Measurements from ENCODE around the gene TCTA.

DNA sequence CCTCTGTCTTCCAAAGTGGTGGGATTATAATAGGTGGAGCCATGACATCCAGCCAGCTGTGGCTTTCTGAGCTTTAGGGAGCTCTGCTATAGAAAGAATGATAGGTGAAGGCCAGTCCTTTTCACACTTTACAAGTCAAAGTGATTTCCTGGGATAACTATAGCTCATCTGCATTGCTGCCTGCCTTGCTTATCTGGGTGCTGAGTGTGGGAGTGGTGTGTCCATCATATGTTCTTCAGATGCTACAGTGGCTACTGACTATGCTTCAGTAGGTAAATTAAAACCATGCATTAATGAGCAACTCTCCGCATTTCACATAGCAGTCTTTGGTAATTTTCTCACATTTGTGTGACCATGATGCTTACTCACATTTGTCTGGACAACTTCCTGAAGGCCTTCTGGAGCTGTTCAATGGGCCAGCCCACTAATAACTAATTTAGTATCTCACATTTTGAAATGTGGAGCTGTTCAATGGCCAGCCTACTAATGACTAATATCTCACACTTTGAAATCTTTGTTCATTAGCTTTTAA is 23.9 kb upstream of the TCTA start:
- TF ChIP-seq TCF7L2 (IDR thresholded peaks at IDR 0.05; ENCODE audit: low read depth, low read length) (no peak), POLR2AphosphoS5 (IDR thresholded peaks at IDR 0.05; ENCODE audit: low read depth, low read length) (no peak)
- TF ChIP-seq, protein P1, sequence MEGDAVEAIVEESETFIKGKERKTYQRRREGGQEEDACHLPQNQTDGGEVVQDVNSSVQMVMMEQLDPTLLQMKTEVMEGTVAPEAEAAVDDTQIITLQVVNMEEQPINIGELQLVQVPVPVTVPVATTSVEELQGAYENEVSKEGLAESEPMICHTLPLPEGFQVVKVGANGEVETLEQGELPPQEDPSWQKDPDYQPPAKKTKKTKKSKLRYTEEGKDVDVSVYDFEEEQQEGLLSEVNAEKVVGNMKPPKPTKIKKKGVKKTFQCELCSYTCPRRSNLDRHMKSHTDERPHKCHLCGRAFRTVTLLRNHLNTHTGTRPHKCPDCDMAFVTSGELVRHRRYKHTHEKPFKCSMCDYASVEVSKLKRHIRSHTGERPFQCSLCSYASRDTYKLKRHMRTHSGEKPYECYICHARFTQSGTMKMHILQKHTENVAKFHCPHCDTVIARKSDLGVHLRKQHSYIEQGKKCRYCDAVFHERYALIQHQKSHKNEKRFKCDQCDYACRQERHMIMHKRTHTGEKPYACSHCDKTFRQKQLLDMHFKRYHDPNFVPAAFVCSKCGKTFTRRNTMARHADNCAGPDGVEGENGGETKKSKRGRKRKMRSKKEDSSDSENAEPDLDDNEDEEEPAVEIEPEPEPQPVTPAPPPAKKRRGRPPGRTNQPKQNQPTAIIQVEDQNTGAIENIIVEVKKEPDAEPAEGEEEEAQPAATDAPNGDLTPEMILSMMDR (IDR thresholded peaks at IDR 0.05): no peak
- TF ChIP-seq, protein P2, sequence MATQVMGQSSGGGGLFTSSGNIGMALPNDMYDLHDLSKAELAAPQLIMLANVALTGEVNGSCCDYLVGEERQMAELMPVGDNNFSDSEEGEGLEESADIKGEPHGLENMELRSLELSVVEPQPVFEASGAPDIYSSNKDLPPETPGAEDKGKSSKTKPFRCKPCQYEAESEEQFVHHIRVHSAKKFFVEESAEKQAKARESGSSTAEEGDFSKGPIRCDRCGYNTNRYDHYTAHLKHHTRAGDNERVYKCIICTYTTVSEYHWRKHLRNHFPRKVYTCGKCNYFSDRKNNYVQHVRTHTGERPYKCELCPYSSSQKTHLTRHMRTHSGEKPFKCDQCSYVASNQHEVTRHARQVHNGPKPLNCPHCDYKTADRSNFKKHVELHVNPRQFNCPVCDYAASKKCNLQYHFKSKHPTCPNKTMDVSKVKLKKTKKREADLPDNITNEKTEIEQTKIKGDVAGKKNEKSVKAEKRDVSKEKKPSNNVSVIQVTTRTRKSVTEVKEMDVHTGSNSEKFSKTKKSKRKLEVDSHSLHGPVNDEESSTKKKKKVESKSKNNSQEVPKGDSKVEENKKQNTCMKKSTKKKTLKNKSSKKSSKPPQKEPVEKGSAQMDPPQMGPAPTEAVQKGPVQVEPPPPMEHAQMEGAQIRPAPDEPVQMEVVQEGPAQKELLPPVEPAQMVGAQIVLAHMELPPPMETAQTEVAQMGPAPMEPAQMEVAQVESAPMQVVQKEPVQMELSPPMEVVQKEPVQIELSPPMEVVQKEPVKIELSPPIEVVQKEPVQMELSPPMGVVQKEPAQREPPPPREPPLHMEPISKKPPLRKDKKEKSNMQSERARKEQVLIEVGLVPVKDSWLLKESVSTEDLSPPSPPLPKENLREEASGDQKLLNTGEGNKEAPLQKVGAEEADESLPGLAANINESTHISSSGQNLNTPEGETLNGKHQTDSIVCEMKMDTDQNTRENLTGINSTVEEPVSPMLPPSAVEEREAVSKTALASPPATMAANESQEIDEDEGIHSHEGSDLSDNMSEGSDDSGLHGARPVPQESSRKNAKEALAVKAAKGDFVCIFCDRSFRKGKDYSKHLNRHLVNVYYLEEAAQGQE (IDR thresholded peaks at IDR 0.05; ENCODE audit: insufficient read depth in 1 of 2, low read depth in 2 of 2, low read length in 1 of 2): no peak
